Hindlimb muscle (tissue), 1 donor: Measurements from ENCODE around the gene CAPN7. TPM values are rescaled to one million over a fixed set of nuclear protein-coding genes. Genes with fewer than 3 reads are reported as not detected.

Source experiments
- DNase-seq: peaks from one replicate; pipeline ENCODE4 v3.0.0-alpha.2; 2013
- polyA plus RNA-seq: library from polyadenylated mRNA; unstranded; fragments of 120-200 nt; gene quantifications from one replicate; pipeline ENCODE4 v1.2.1, GENCODE V29; 2013; ENCODE audit not compliant: insufficient read length

Gene CAPN7
- polyA plus RNA-seq, 1 donor, result 22.6 TPM

GRCh38 chr3:15253023-15253697 lies 47.1 kb downstream of the CAPN7 start:
- no peak for DNase-seq

GRCh38 chr3:15255215-15255614 lies 49.2 kb downstream of the CAPN7 start:
- no peak for DNase-seq

DNA sequence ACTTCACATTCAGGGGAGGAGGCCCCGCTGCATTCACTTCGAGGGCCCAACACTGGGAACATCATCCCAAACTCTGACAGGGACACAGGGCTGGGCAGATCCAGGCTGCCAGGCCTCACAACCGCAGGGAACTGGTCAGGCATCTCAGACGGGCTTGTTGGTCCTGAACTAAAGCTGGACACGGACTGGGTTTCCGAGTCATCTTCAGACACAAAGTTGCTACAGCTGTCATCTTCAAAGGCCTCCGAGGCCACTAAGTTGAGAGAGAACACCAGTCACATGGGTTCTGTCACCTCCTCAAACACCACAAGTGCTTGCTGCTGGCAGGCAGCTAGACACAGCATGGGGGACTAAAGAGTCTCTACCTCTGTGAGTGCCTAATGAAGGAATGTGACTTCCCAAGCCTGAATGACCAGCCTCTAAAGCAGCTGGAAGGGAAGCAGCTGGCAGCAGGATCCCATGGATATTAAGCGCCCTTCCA lies 50.9 kb downstream of the CAPN7 start:
- DNase-seq, result no peak

DNA sequence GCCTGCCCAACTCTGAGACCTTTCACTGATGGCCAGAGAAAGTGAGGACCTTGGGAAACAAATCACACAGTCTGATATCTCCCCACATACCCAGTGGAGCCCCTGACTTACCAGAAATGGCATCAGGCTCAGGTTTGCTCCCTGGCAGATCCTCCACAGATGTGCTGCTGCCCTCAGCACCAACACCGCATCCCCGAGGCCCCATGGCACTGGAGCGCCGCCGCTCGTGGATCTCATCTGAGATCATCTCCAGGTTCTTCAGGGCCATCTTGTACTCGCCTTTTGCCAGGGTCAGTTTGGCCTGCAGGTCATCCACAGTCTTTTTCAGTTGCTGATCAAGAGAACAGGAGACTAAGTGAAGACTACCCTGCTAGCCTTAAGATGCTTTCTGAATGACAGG lies 52.7 kb downstream of the CAPN7 start:
- no peak for DNase-seq

GRCh38 chr3:15260531-15260930 lies 54.5 kb downstream of the CAPN7 start:
- DNase-seq, result no peak

DNA sequence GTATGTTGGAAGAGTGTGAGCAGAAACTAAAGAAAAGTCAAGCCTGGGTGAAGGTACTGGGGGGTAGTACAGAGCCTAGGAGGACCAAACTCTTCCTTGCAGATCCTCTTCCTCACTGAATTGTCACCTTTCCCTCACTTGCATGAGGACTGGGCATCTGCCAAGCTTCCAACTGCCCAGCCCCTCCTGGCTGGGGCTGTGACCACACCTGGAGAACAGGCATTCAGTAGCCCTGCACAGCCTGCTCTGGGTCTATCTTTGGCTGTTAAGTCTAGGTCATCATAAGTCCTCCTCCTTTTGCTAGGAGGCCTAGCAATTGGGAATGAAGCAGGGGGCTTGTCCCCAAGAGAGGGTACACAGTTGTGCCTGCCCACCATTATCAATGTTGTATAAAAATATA lies 55.2 kb downstream of the CAPN7 start:
- DNase-seq, result no peak

- no peak for DNase-seq
Measured at GRCh38 chr3:15262021-15262420, 56.0 kb downstream of the CAPN7 start.

GRCh38 chr3:15263120-15263519 lies 57.1 kb downstream of the CAPN7 start:
- no peak for DNase-seq

DNA sequence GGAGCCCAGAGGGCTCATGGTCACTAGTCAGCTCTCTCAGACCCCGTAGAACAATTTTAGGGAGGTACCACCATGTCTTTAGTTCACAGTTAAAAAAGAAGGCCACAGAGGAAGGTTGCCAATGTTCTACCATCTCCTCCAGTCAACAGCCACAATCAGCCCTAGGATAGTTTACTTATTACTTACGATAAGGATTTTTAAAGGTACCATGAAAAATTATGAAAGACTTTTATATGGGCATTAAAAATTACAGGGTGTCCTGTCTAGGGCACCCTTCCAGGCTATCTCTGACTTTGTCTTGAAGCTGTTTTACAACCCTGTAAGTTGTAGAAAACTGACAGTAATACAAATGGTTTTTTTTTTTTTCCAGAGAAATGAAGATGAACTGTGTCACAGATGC lies 57.9 kb downstream of the CAPN7 start:
- DNase-seq, result no peak

DNA sequence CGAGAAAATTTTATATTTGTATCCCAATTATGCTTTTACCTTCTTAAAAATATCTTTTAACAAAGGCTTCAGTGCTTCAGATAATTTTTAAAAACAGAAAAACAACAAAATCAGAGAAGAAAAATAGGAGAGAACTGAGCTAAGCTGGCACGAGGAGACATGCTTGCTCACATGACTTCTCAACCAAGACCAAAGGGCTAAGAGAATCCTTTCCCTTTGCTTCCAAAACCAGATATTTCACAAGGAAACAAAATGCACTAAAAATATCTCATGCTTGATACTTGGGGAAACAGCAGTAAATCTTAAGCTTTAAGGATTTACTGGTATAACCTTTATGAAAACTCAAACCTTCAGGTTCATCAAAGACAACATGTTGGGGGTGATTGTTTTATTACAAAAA lies 58.4 kb downstream of the CAPN7 start:
- DNase-seq, result no peak

DNA sequence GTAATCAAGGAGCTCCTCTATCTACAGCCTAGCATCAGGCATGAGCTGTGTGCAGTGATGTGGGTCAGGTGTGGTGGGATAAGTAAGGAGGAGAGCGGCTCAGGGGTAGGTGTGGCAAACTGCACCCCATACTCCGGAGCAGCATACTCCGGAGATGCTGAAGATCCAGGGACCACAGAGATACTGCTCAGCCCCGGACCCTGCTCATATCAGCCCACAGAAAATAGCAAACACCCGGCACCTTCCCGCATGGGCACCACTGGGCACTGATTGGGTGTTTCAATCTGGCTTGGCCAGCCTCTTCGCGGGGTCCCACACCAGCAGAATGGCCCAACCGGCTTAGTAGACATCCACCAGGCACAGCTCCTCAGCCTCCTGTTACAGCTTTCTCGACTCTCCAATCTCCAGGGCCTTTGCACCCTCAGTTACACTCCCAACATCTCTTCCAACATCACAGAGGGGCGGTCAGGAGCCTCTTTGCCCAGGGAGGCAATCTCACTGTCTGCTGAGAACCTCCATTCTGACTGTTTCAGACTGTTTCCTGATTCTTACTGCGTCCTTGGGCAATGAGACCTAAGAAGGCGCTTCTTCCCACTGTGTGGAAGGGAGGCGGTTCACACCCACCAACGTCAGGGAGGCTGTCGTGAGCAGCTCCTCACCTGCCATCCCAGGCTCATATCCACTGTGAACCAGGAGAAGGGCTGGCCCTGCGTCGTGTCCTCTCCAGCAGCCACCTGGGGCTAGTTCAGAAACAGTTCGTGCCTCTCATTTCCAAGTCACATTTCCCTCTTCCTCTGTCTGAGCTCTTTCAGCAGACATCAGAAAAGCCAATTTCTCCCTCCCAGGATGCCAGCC lies 59.8 kb downstream of the CAPN7 start:
- DNase-seq, result no peak

- DNase-seq, result no peak
Measured at GRCh38 chr3:15266510-15267376, 60.7 kb downstream of the CAPN7 start.

DNA sequence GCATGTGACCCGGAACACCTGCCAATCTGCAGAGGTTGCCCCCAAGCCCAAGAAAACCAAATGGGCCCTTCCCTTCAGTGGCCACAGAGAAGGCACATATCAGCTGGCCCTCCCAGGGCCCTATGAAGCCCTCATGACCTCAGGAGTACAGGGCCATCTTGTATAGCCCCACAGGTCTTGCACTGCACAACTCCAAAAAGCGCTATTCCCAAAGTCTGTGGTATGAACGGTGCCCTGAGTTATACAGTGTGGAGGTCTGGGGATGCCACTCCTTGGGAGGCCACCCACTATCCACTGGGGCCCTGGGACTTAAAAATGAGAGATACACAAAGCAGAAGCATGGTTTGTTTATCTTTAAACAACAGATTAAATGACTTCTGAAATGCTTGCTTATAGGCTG lies 61.5 kb downstream of the CAPN7 start:
- no peak for DNase-seq

DNA sequence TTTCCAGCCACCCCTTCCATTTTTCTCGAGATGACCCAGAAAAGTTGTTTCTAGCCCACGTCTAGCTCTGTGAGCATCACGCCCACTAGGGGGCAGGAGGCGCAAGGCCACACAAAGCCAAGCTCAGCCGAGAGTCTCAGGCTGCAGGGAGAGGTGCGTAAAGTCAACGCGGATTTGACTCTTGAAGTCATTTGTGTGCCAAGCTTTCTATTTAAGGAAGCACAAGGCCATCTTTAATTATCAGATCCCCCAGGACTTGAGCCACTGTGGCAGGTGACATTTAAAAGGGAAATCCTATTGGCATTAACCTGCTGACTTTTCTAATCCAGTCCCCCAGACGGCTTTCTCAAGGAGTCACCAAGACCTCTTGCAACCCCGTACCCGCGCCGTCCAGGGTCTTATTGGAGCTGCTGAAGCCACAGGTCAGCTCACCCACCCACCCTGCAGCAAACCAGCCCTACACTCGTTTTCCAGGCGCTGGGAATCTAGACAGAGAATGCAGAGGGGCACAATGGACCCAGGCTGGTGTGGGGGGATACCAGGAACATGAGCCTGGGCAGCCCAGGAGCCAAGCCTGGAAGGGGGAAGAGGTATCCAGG lies 62.1 kb downstream of the CAPN7 start:
- peak; percentile 85 for DNase-seq

DNA sequence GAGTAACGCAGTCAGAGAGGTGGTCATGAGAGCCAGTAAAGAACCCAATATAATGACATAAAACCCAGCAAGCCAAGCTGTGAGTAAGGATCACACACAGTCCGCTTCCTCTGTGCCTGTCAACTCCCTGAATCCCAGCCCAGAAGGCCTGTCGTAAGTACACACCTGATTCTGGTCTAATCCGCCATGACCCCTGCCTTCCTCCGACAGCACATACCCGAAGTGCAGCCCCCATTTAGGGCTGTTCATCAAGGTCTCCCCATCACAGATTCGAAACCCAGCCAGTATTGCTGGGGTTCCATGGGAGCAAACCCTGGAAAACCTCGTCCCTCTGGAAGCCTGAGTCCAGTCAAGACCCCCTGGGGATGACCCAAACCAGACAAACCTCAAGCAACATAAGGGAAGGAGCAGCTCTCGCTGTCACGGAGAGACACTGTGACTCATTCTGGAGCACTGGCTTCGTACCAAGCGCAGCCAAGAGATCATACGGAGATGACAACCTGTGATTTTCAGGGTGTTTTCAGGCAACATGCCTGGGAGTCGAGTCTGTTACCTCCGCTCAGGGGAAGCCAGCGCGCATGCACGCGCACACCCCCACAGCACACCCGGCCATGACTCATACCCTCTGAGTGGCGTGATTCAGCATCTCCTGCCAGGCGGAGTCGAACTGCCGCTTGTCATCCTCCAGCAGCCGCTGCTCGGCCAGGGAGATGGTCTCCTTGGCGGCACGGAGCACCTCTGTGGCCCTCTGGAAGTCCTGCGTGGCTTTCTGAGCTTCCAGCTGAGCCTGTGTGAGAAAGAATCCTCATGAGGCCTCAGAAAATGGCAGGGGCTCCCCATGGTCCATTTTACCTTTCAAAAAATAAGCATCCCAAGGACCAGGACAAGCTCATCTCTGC lies 63.3 kb downstream of the CAPN7 start:
- DNase-seq, result peak; percentile 58

DNA sequence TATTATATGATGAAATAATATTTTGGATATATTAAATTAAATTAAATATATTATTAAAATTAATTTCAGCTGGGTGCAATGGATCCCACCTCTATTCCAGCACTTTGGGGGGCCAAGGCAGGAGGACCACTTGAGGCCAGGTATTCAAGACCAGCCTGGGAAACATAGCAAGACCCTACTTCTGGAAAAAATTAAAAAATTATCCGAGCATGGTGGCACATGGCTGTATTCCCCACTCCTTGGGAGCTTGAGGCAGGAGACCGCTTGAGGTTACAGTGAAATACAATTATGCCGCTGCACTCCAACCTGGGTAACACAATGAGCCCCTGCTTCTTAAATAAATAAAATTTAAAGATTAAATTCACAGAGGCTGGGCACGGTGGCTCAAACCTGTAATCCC lies 65.0 kb downstream of the CAPN7 start:
- DNase-seq, result no peak

- DNase-seq, result no peak
Measured at GRCh38 chr3:15271785-15272381, 65.8 kb downstream of the CAPN7 start.

GRCh38 chr3:15272426-15273196 lies 66.6 kb downstream of the CAPN7 start:
- DNase-seq, result no peak

DNA sequence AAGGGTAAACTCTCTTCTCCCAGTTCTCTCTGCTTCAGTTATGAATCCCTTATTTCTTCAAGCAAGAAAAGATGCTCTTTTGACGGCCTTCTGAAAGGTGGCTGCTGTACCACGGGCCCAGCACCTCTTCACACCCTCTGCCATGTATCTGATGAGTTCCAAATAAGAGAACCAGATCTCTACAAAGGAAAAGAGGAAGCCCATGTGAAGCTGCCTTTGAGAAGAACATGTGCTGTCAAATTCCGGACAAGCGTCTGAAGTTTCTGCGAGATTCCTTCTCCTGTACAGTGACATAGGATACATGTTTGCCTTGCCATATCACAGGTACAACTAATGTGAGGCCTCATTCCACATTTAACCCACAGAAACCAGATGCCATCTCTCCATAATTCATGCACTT lies 67.2 kb downstream of the CAPN7 start:
- DNase-seq, result no peak

DNA sequence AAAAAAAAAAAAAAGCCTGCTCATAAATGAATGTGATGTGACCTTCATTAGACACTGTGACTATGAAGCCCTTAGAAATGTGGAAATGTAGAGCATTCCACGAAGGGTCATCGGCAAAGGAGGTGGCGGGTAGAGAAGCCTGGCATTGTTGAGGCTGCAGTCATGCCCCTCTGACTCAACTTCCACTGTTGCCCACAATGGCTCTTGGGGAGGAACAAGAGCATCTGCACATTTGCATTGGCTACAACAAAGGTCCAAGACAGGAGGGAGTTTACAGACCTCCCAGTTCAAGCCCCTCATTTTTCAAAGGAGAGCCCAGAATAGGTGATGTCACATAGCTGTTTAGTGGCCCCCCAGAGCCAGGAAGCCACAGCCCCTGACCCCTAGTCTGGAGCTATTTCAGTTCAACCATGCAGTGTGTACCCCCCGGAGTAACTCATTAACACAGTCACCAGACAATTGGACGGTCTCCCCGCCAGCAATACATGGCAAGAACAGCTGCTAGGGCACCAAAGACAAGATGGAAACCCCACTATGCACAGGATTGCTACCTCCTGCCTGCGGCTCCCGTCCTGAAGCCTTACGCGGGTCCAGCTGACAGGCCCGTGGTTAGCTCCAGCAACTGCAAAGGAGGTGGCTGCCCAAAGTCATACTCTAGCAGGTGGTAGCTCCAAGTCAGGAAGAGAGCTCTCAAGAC lies 70.1 kb downstream of the CAPN7 start:
- no peak for DNase-seq
